MM.1S (cell line): ENCODE measurements around the gene SMIM29.

ENCODE experiments used
- DNase-seq: peaks from one replicate; pipeline ENCODE4 v3.0.0-alpha.2; 2015
- H2AFZ ChIP-seq: fragments of 300-600 bp; sonication (generic); 2 replicates; pipeline ENCODE4 v1.6.0; 2016; ENCODE audit warnings: antibody characterized with exemption, low read length
- H3F3A ChIP-seq: fragments of 300-600 bp; sonication (generic); 2 replicates; pipeline ENCODE4 v1.6.1; 2016; ENCODE audit warnings: mild to moderate bottlenecking, antibody characterized with exemption, low read length, moderate library complexity, mixed read lengths; ENCODE audit not compliant: insufficient read depth
- H3K27ac ChIP-seq: fragments of 300-600 bp; sonication (generic); 2 replicates; pipeline ENCODE4 v1.5.1; 2016; ENCODE audit warnings: mild to moderate bottlenecking, low read length
- H3K27me3 ChIP-seq: fragments of 300-600 bp; sonication (generic); replicated peaks from 2 replicates; pipeline ENCODE4 v1.6.0; 2016; ENCODE audit warnings: low read length; ENCODE audit not compliant: insufficient read depth
- H3K36me3 ChIP-seq: fragments of 300-600 bp; sonication (generic); replicated peaks from 2 replicates; pipeline ENCODE4 v1.6.1; 2016; ENCODE audit warnings: mild to moderate bottlenecking, low read length, mixed read lengths; ENCODE audit not compliant: insufficient read depth
- H3K4me1 ChIP-seq: fragments of 300-600 bp; sonication (generic); 2 replicates; pipeline ENCODE4 v1.6.1; 2016; ENCODE audit warnings: low read length, mixed read lengths
- H3K4me2 ChIP-seq: fragments of 300-600 bp; sonication (generic); 2 replicates; pipeline ENCODE4 v1.6.0; 2016; ENCODE audit warnings: low read depth, low read length
- H3K4me3 ChIP-seq: fragments of 300-600 bp; sonication (generic); 2 replicates; pipeline ENCODE4 v1.5.1; 2016; ENCODE audit warnings: low read length, mixed read lengths
- H3K79me2 ChIP-seq: fragments of 300-600 bp; sonication (generic); 2 replicates; pipeline ENCODE4 v1.6.1; 2016; ENCODE audit warnings: mixed run types, low read length, mixed read lengths
- H3K9ac ChIP-seq: fragments of 300-600 bp; sonication (generic); 2 replicates; pipeline ENCODE4 v1.6.1; 2016; ENCODE audit warnings: low read length, mixed read lengths
- H3K9me2 ChIP-seq: fragments of 300-600 bp; sonication (generic); replicated peaks from 2 replicates; pipeline ENCODE4 v1.6.1; 2016; ENCODE audit warnings: mild to moderate bottlenecking, low read length, mixed read lengths; ENCODE audit not compliant: insufficient read depth
- H3K9me3 ChIP-seq: fragments of 300-600 bp; sonication (generic); replicated peaks from 2 replicates; pipeline ENCODE4 v1.6.1; 2016; ENCODE audit warnings: mild to moderate bottlenecking, low read length, mixed read lengths; ENCODE audit not compliant: insufficient read depth
- H4K20me1 ChIP-seq: fragments of 300-600 bp; sonication (generic); 2 replicates; pipeline ENCODE4 v1.6.1; 2016; ENCODE audit warnings: mild to moderate bottlenecking, low read length, moderate library complexity, mixed read lengths; ENCODE audit not compliant: insufficient read depth
- EZH2 ChIP-seq: fragments of 300-600 bp; sonication (generic); optimal IDR thresholded peaks from 2 replicates; pipeline ENCODE3; 2017; ENCODE audit warnings: low read depth, mild to moderate bottlenecking, antibody characterized with exemption, low read length, mixed read lengths
- EZH2phosphoT487 ChIP-seq: fragments of 300-600 bp; sonication (generic); IDR thresholded peaks from 2 replicates; pipeline ENCODE4 v1.6.1; 2018; ENCODE audit warnings: antibody characterized with exemption, low read length
- TF ChIP-seq, protein P1 (sequence below): fragments of 300-600 bp; sonication (generic); IDR thresholded peaks from 2 replicates; pipeline ENCODE4 v1.5.1; 2016; ENCODE audit warnings: antibody characterized with exemption, low read length, mixed read lengths

Gene SMIM29

DNA sequence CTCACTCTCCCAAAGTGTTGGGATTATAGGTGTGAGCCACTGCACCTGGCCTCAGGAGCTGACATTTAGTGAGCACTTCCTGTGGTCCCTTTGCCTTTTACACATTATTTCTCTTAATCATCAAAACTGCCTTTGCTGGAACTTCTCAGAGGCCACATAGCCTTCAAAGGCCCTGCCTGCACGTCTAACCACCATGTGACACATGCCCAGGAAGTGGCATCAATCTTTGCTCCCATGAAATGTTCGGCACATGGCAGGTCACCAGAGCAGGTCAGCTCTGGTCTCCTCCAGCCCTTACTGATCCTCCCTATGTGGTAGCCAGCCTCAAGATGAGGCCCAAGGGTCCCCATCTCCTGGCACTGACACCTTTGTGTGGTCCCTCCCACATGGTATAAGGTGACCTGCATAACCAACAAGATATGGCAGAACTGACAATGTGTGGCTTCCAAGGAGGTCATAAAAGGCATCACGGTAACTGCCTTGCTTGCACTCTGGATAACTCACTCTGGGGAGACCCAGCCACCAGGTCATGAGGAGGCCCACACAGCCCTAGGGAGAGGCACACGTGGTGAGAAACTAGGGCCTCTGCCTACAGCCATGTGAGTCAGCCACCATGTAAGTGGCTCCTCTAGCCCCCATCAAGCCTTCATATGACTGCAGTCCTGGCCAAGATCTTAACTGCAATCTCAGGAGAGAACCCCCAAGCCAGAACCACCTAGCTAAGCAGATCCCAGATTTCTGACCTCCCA, 40.9 kb downstream of the SMIM29 start:
- H3K9me3 ChIP-seq: no peaks in the 10 kb centered on the region
- H3K4me3 ChIP-seq: no peak overlapping the region
- H3K79me2 ChIP-seq: no peaks in the 10 kb centered on the region
- no peaks in the 10 kb centered on the region for H3F3A ChIP-seq
- no peaks in the 10 kb centered on the region for H3K36me3 ChIP-seq
- DNase-seq: no peak
- no peak overlapping the region for H2AFZ ChIP-seq
- H3K4me1 ChIP-seq: no peaks in the 10 kb centered on the region
- no peak overlapping the region for H3K4me2 ChIP-seq
- H3K27me3 ChIP-seq: no peaks in the 10 kb centered on the region
- H4K20me1 ChIP-seq: no peaks in the 10 kb centered on the region
- H3K27ac ChIP-seq: no peak overlapping the region
- TF ChIP-seq EZH2 (no peak), EZH2phosphoT487 (no peak)
- TF ChIP-seq, protein P1, sequence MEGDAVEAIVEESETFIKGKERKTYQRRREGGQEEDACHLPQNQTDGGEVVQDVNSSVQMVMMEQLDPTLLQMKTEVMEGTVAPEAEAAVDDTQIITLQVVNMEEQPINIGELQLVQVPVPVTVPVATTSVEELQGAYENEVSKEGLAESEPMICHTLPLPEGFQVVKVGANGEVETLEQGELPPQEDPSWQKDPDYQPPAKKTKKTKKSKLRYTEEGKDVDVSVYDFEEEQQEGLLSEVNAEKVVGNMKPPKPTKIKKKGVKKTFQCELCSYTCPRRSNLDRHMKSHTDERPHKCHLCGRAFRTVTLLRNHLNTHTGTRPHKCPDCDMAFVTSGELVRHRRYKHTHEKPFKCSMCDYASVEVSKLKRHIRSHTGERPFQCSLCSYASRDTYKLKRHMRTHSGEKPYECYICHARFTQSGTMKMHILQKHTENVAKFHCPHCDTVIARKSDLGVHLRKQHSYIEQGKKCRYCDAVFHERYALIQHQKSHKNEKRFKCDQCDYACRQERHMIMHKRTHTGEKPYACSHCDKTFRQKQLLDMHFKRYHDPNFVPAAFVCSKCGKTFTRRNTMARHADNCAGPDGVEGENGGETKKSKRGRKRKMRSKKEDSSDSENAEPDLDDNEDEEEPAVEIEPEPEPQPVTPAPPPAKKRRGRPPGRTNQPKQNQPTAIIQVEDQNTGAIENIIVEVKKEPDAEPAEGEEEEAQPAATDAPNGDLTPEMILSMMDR: no peak
- H3K9ac ChIP-seq: no peak overlapping the region
- H3K9me2 ChIP-seq: no peaks in the 10 kb centered on the region

DNA sequence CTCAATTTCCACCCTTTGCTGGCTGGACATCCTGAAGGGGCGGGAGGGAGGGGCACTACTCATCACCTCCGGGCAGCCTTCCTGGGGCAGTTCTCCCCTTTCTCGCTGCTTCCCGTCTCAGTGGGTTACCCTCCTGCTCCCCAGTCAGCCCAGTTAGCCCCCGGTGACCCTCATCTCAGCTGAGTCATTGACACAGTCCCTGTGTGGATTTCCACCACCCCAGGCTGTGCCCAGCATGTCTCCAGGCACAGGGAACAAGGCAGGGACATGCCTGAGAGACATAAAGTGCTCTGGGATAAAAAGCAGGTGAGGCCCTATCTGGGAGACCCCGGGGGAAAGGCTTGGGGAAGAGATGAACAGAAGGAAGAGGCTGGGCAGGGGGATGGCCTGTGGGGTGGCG, 42.1 kb downstream of the SMIM29 start:
- Histone ChIP-seq H3K4me2 (no peak overlapping the region), H3K4me1 (no peaks in the 10 kb centered on the region), H3K79me2 (no peaks in the 10 kb centered on the region), H2AFZ (no peak overlapping the region), H3K9me3 (no peaks in the 10 kb centered on the region), H3K9ac (no peak overlapping the region), H4K20me1 (no peaks in the 10 kb centered on the region), H3K9me2 (no peaks in the 10 kb centered on the region), H3K36me3 (no peaks in the 10 kb centered on the region), H3F3A (no peaks in the 10 kb centered on the region), H3K27ac (no peak overlapping the region), H3K27me3 (no peaks in the 10 kb centered on the region), H3K4me3 (no peak overlapping the region)
- no peak for DNase-seq
- TF ChIP-seq, protein P1: no peak
- TF ChIP-seq EZH2phosphoT487: no peak
- no peak for TF ChIP-seq EZH2

DNA sequence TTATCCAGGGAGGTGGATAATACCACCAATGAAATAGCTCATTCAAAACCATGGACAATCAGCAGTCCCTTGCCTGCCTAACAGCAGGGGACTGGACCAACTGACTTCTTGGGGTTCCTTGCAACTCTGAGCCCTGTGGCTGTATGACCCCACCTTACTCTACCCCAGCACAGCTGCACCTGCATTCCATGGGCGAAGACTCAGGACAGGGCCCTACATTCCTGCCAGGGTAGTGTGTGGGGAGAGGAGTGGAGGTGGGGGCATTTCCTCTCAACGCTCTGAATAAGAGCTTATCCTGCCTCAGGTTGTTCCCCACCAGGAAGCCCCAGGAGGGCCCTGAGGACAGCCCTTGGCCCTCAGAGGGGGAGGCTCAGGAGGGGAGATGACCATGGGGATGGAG, 42.9 kb downstream of the SMIM29 start:
- DNase-seq: no peak

More for the DNA sequence above, 42.9 kb downstream of the SMIM29 start:
- no peak overlapping the region for H3K9ac ChIP-seq
- H3K79me2 ChIP-seq: no peaks in the 10 kb centered on the region
- H3K4me3 ChIP-seq: no peak overlapping the region
- no peaks in the 10 kb centered on the region for H4K20me1 ChIP-seq
- H3K4me1 ChIP-seq: no peaks in the 10 kb centered on the region
- no peaks in the 10 kb centered on the region for H3F3A ChIP-seq
- H3K4me2 ChIP-seq: no peak overlapping the region
- no peak overlapping the region for H2AFZ ChIP-seq
- TF ChIP-seq EZH2: no peak
- no peak for TF ChIP-seq EZH2phosphoT487
- TF ChIP-seq, protein P1: no peak
- H3K9me3 ChIP-seq: no peaks in the 10 kb centered on the region
- no peaks in the 10 kb centered on the region for H3K9me2 ChIP-seq
- H3K36me3 ChIP-seq: no peaks in the 10 kb centered on the region
- no peaks in the 10 kb centered on the region for H3K27me3 ChIP-seq
- H3K27ac ChIP-seq: no peak overlapping the region
